LHCN-M2 (cell line): Measurements from ENCODE around the gene CASP10. TPM values are rescaled to one million over a fixed set of nuclear protein-coding genes. Genes with fewer than 3 reads are reported as not detected.
"Not testable (repeated sequence)": the region's sequence is repeated elsewhere in the genome, so short reads cannot be mapped to it uniquely, and the experiment has no call there.

Source experiments
- DNase-seq: peaks from one replicate; pipeline ENCODE4 v3.0.0-alpha.2; 2012; ENCODE audit warnings: low read depth
- total RNA-seq: library from RNA; depleted of rRNA; stranded (reverse); fragments of >200 nt; gene quantifications from 2 replicates; pipeline ENCODE4 v1.2.3, GENCODE V29; 2014

CASP10 gene
- total RNA-seq, 1 experiment from 2014 or later, result 0.52 TPM

DNA sequence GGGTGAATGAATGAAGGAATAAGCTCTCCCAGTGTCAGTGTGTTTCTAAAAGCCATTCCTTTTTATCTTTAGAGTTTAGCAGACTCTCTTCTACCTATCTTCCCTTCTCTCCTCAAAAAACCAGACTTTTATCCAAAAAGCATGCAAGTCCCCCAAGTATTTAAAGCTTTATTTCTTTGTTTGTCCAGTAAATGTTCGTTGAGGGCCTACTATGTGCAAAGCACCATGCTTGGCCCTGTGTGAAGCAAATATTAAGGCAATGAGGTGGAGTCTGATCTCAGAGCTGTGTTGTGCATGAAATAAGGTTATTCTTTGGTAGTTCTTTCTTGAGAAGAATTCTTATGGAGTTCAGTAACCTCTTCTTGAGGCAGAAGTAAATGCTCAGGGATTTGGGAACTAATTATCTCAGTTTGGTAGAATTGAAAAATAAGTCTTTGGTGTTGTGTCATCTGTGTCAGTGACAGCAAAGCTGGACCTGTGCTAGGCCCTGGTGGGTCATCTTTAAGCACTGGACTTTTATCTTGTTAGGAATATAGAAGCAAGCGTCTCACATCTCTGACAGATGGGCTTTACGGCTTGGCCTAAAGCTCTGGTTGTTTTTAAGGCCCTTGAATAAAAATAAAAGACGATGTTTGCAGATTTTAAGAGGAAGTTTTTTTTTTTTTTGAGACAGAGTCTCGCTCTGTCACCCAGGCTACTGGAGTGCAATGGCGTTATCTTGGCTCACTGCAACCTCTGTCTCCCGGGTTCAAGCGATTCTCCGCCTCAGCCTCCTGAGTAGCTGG, 28.1 kb upstream of the CASP10 start:
- DNase-seq, result no peak

GRCh38 chr2:201156036-201156435, 26.9 kb upstream of the CASP10 start:
- DNase-seq, result no peak

GRCh38 chr2:201156640-201157039, 26.3 kb upstream of the CASP10 start:
- no peak for DNase-seq

DNA sequence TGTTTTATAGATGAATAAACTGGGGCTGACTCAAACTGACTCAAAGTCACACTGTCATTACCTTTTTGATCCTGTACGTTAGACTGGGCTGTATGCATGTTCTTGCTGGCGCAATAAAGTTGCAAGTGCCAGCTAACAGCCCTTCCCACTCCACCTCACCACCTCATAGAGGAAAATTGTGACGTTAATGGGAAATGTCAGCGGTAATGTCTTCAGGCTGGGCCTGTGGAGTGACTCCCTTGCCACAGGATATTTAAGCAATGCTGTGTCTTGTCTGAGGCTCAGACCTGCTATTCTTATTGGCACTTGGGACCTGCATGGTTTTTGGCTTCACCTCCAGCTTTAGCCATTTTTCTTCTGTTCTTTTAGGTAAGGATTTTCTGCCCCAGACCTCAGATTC, 25.2 kb upstream of the CASP10 start:
- no peak for DNase-seq

DNA sequence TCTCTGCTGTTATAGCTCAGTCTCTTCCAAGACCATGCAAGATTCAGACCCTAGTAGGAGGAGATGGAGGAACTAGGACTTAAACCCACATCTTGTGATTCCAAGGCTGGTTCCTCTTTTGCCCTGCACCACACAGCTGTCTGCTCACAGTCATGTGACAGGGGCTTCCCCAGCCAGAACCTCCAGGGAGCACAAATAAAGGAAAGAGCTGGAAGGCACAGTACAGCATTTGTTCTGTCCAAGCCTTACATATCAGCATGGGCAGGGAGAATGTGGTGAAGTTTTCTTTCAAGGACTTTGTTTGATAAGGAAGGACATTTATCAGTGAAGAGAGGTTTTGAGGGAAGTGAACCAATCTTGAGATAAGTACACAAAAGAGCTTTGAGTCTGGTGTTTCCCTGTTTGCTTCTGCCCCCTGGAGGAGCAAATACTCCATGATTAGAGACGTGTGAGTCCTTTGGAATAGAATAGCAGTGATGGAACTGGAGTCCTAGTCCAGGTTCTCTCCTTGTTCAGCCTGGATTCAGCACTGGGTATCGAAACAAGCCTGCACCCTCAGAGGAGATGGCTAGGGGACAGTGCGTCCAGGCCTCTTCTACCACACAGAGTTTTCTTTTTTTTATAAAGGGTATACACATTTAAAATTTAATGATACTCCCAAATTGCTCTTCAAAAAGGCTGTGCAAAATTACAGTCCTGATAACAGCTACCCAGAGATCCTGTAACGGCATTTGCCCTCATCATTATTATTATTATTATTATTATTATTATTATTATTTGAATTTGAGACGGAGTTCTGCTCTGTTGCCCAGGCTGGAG, 24.6 kb upstream of the CASP10 start:
- peak; percentile 84 for DNase-seq

DNA sequence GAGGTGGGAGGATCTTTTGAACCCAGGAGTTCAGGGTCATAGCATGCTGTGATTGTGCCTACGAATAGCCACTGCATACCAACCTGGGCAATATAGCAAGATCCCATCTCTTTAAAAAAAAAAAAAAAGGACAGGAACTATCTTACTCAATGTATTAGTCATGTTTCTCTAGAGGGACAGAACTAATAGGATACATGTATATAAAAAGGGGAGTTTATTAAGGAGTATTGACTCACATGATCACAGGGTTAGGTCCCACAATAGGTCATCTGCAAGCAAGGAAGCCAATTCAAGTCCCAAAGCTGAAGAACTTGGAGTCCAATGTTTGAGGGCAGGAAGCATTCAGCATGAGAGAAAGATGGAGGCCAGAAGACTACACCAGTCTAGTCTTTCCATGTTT, 18.8 kb upstream of the CASP10 start:
- no peak for DNase-seq

GRCh38 chr2:201167546-201167945, 15.4 kb upstream of the CASP10 start:
- no peak for DNase-seq

GRCh38 chr2:201168496-201168895, 14.4 kb upstream of the CASP10 start:
- not testable (repeated sequence) for DNase-seq

DNA sequence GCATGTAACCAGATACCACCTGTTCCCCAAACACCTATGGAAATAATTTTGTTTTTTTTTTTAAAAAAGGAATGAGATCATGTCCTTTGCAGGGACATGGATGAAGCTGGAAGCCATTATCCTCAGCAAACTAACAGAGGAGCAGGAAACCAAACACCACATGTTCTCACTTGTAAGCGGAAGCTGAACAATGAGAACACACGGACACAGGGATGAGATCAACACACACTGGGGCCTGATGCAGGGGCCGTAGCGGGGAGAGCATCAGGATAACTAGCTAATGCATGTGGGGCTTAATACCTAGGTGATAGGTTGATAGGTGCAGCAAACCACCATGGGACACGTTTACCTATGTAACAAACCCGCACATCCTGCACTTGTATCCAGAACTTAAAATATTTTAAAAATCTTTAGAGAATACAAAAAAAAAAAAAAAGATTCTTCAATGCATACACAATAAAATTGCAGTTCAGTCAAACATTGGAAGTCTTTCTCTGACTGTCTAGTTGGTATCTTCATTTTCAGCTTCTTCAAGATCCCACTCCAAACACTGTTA, 11.6 kb upstream of the CASP10 start:
- no peak for DNase-seq

- DNase-seq, result no peak
These were observed 10.7 kb upstream of the CASP10 start for GRCh38 chr2:201172279-201172678.

- no peak for DNase-seq
These were observed 8.3 kb upstream of the CASP10 start for GRCh38 chr2:201174687-201175086.

DNA sequence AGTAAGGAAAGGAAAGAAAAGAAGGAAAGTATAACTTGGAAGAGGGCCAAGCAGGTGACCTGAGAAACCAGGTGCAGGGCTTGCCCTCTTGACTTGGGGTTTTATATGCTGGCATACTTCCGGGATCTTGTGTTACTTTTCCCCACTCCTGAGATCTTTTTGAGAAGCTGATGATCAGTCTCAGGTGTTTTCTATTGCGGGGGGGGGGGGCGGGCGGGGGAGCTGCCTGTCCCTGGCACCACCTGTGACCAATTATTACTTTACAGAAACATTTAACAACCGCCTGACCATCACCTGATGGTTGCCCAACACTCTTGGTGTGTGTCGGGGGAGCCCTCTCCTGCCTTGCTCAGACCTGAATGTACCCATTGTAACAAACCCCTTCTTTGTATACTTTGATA, 6.9 kb upstream of the CASP10 start:
- DNase-seq, result no peak

GRCh38 chr2:201180010-201180409, 2.9 kb upstream of the CASP10 start:
- peak; percentile 20 for DNase-seq

DNA sequence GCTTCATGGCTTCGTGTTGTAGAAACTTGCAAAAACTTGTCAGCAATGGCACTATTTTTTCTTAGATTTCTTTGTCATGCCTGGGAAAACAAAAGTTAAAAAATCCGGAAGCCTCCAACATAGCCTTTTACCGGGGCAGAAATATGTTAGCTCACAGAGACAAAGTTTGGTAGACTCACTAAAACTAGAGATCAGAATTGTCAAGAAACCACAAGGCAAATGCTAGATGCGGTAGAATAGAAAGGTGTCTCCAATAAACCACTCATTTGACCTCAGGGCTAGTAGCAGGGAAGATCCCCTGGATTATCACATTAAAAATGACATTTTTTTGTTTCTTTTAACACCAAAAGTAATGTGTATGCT, 405 bp downstream of the CASP10 start:
- no peak for DNase-seq

GRCh38 chr2:201183835-201184234, 894 bp downstream of the CASP10 start:
- not testable (repeated sequence) for DNase-seq

DNA sequence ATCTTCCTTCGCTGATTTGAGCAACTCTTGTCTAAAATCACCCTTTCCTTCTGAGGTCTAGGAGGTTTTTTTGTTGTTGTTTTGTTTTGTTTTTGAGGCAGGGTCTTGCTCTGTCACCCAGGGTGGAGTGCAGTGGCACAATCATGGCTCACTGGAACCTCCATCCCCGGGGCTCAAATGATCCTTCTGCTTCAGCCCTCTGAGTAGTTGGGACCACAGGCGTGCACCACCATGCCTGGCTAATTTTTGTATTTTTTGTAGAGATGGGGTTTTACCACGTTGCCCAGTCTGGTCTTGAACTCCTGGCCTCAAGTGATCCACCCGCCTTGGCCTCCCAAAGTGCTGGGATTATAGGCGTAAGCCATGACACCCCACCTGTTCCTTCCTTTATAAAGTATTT, 1.3 kb downstream of the CASP10 start:
- not testable (repeated sequence) for DNase-seq

- no peak for DNase-seq
These were observed 2.9 kb downstream of the CASP10 start for GRCh38 chr2:201185863-201186262.

DNA sequence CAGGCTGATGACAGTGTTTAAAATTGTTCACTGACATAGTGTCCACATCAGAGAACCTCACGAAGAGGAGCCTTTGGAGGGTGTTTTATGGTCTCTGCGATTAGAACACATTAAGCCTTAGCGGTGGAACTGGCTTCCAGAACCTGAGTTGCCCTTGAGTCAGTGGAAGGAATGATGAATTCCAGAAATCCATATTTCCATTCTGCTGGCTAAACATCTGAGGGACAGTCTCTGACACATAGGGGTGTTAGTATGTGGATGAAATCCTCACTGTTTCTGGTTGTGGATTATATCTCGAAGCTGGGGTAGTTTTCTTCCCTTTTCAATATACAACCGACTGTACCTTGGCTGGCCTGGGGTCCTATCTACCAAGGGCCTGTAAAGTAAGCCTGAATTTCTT, 4.0 kb downstream of the CASP10 start:
- no peak for DNase-seq

- no peak for DNase-seq
These were observed 5.5 kb downstream of the CASP10 start for GRCh38 chr2:201188449-201188848.

GRCh38 chr2:201191132-201191875, 8.4 kb downstream of the CASP10 start:
- DNase-seq, result no peak

DNA sequence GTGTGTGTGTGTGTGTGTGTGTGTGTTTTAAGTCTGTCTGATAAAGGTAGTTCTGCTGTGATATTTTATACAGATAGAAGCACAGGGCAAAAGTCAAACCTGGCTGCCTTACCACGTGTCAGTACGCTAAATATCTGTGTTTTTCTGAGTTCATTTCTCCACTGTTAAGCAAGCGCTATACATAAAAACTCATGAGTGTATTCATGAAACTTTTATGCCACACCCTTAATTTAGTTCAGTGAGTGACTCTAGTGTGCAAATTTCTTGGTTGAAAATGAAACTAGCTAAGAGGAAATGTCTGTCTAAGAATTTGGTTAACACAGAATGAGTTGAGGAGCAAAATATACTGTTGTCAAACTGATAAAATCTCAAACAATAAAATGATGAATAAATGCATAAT, 11.2 kb downstream of the CASP10 start:
- no peak for DNase-seq

DNA sequence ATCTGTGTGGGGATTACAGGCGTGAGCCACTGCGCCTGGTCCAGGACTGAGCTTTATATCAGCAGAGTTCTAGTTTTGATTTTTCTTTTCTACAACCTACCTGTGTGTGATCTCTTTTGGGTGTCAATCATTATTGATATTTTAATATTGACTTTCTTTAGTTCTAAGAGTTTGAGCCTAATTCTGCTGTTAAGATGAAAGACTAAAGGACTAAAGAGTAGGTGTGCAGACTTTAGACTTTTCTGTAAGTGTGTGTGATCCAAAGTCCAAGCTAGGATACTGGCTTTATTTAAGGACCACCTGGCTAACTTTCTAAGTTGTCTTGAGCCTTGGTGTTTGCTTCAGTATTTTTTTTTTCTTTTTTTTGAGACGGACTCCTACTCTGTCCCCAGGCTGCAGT, 12.4 kb downstream of the CASP10 start:
- DNase-seq, result no peak
